HFF-Myc (cell line): ENCODE measurements around the gene RAD51AP2.

Experiments
- DNase-seq: peaks from one replicate; pipeline ENCODE4 v3.0.0-alpha.2; 2011; ENCODE audit warnings: low read depth; ENCODE audit errors: extremely low read depth
- H3K4me3 ChIP-seq: replicated peaks from 2 replicates; pipeline ENCODE4 v1.5.1; 2011; ENCODE audit warnings: low read depth, mild to moderate bottlenecking, control low read depth, low read length
- TF ChIP-seq, protein P1 (sequence below): IDR thresholded peaks from 2 replicates; pipeline ENCODE4 v1.5.1; 2012; ENCODE audit warnings: mild to moderate bottlenecking, low read depth, low read length, control low read depth; ENCODE audit errors: missing control alignments

RAD51AP2 gene

GRCh38 chr2:17536416-17536815, 18.2 kb upstream of the RAD51AP2 start:
- TF ChIP-seq, protein P1, sequence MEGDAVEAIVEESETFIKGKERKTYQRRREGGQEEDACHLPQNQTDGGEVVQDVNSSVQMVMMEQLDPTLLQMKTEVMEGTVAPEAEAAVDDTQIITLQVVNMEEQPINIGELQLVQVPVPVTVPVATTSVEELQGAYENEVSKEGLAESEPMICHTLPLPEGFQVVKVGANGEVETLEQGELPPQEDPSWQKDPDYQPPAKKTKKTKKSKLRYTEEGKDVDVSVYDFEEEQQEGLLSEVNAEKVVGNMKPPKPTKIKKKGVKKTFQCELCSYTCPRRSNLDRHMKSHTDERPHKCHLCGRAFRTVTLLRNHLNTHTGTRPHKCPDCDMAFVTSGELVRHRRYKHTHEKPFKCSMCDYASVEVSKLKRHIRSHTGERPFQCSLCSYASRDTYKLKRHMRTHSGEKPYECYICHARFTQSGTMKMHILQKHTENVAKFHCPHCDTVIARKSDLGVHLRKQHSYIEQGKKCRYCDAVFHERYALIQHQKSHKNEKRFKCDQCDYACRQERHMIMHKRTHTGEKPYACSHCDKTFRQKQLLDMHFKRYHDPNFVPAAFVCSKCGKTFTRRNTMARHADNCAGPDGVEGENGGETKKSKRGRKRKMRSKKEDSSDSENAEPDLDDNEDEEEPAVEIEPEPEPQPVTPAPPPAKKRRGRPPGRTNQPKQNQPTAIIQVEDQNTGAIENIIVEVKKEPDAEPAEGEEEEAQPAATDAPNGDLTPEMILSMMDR, result no peak
- no peak for DNase-seq
- H3K4me3 ChIP-seq, result no peak overlapping the region

DNA sequence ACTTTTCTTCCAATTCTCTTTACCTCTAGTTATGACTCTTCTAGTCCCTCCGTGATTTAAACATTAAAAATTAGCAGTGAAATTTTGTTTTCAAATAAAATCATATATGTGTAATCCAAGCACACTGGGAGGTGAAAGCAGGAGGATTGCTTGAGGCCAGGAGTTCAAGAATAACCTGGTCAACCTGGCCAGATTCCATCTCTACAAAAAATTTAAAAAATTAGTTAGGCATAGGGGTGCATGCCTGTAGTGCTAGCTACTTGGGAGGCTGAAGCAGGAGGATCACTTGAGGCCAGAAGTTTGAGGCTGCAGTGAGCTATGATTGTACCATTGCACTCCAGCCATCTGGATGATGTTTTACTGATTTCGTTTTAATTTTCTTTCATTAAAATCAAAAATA, 15.3 kb upstream of the RAD51AP2 start:
- DNase-seq, result no peak
- no peak overlapping the region for H3K4me3 ChIP-seq
- TF ChIP-seq, protein P1, result no peak

DNA sequence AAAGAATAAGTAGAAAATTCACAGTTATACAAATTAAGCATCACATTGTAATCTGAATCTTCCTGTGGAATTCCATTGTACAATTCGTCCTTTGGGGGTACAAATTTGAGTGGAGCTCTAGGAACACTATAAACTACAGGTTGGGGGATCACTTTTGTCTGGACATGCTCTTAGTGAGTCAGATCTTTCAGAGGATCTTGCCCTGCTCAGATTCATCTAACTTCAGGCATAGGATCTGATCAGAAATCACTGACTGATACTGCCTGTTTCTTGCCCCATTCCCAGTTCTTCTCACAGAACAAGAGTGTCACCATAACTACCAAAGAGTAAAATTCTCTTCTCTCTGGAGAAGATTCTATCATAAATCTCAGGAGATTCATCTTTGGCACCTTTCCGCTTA, 11.5 kb upstream of the RAD51AP2 start:
- TF ChIP-seq, protein P1, result no peak
- no peak overlapping the region for H3K4me3 ChIP-seq
- DNase-seq, result no peak

GRCh38 chr2:17522303-17522702, 4.1 kb upstream of the RAD51AP2 start:
- no peak for DNase-seq
- TF ChIP-seq, protein P1, result no peak
- no peak overlapping the region for H3K4me3 ChIP-seq

- H3K4me3 ChIP-seq, result no peak overlapping the region
- DNase-seq, result no peak
- TF ChIP-seq, protein P1, result no peak
Measured at GRCh38 chr2:17521621-17522020, 3.4 kb upstream of the RAD51AP2 start.

DNA sequence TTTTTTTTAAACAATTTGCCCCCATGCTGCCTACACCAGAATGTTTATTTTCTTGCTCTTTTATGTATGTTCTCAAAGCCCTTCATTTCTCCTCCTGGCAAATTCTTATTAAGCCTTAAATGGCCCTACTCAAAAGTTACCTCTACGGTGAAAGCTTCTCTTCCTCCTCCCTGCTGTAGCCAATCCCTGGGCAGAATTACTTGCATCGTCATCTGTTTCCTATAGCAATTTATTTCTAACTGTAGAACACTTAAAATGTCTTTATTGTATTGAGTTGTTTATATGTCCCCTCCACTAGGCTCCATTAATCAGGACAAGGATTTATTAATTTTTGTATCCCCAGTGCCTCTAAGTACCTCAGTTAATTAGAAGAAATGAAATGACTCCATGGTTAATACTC, 2.5 kb upstream of the RAD51AP2 start:
- no peak overlapping the region for H3K4me3 ChIP-seq
- DNase-seq, result no peak
- TF ChIP-seq, protein P1, result no peak

GRCh38 chr2:17519486-17519885, 1.2 kb upstream of the RAD51AP2 start:
- DNase-seq, result no peak
- H3K4me3 ChIP-seq, result no peak overlapping the region
- TF ChIP-seq, protein P1, result no peak
